Head of caudate nucleus (tissue), 42 donors: ENCODE measurements around the gene TOR2A.
A peak's percentile ranks its signal among the peaks of the same experiment; 100 is the strongest.
"Not testable (repeated sequence)": the region's sequence is repeated elsewhere in the genome, so short reads cannot be mapped to it uniquely, and the experiment has no call there.

Experiments
- DNase-seq, 42 donors: peaks; one replicate each; pipeline versions ENCODE4 v3.0.0 to v3.0.0-alpha.2; 2020 to 2021; ENCODE audit warnings: mixed read lengths in 7 of 42
- intact Hi-C: fragments of 100-400 bp; cut with DNase I; formaldehyde crosslinking; loops from one replicate; pipeline ENCODE4 v1.15.0; 2022

The TOR2A gene

GRCh38 chr9:127770583-127770904 lies 35.5 kb upstream of the TOR2A start:
- DNase-seq: no peak
- intact Hi-C loops: no loop called here

- intact Hi-C loops: no loop called here
- no peak for DNase-seq
These were observed 35.0 kb upstream of the TOR2A start for GRCh38 chr9:127769929-127770582.

GRCh38 chr9:127769101-127769500 lies 34.0 kb upstream of the TOR2A start:
- intact Hi-C loops: no loop called here
- DNase-seq: no peak

GRCh38 chr9:127768698-127769097 lies 33.6 kb upstream of the TOR2A start:
- intact Hi-C loops: no loop called here
- no peak for DNase-seq

GRCh38 chr9:127767909-127768331 lies 32.8 kb upstream of the TOR2A start:
- no peak for DNase-seq
- intact Hi-C loops: no loop called here

GRCh38 chr9:127767410-127767809 lies 32.3 kb upstream of the TOR2A start:
- DNase-seq: no peak
- intact Hi-C loops: no loop called here

GRCh38 chr9:127765418-127765817 lies 30.3 kb upstream of the TOR2A start:
- intact Hi-C loops: no loop called here
- DNase-seq: no peak

GRCh38 chr9:127763918-127764384 lies 28.9 kb upstream of the TOR2A start:
- intact Hi-C loops: no loop called here
- DNase-seq: peak in 6 of 42 donors; percentile 19 to 70 (median 46)

GRCh38 chr9:127762111-127762676 lies 27.1 kb upstream of the TOR2A start:
- DNase-seq: peak in 9 of 42 donors; percentile 12 to 56 (median 30)
- intact Hi-C loops: no loop called here

- intact Hi-C loops: no loop called here
- DNase-seq: no peak
These were observed 26.4 kb upstream of the TOR2A start for GRCh38 chr9:127761491-127761956.

GRCh38 chr9:127761061-127761460 lies 26.0 kb upstream of the TOR2A start:
- intact Hi-C loops: no loop called here
- no peak for DNase-seq

- intact Hi-C loops: no loop called here
- DNase-seq: no peak
These were observed 23.7 kb upstream of the TOR2A start for GRCh38 chr9:127758843-127759242.

- intact Hi-C loops, DNase-seq: not testable (repeated sequence)
These were observed 21.7 kb upstream of the TOR2A start for GRCh38 chr9:127756776-127757175.

- no peak for DNase-seq
- intact Hi-C loops: no loop called here
These were observed 21.1 kb upstream of the TOR2A start for GRCh38 chr9:127756233-127756632.

GRCh38 chr9:127755061-127756060 lies 20.3 kb upstream of the TOR2A start:
- intact Hi-C loops: no loop called here
- peak in 10 of 42 donors; percentile 26 to 61 (median 36) for DNase-seq

- DNase-seq: peak in 41 of 42 donors; percentile 48 to 88 (median 74)
- intact Hi-C loops: no loop called here
These were observed 19.3 kb upstream of the TOR2A start for GRCh38 chr9:127754099-127755060.

GRCh38 chr9:127753622-127754021 lies 18.5 kb upstream of the TOR2A start:
- no peak for DNase-seq
- intact Hi-C loops: no loop called here

GRCh38 chr9:127753148-127753547 lies 18.1 kb upstream of the TOR2A start:
- DNase-seq: no peak
- intact Hi-C loops: no loop called here
